Left ventricle myocardium superior (tissue), 1 donor: Measurements from ENCODE around the gene EMC10. TPM values are rescaled to one million over a fixed set of nuclear protein-coding genes. Genes with fewer than 3 reads are reported as not detected.

ENCODE experiments used
- ATAC-seq: fragments of 200-7000 bp; cut with Tn5 transposase; one replicate; pipeline ENCODE4 v1.9.1; 2020; ENCODE audit warnings: mild to moderate bottlenecking, moderate library complexity
- DNase-seq: peaks from one replicate; pipeline ENCODE4 v3.0.0-alpha.2; 2020
- intact Hi-C: fragments of 100-400 bp; cut with micrococcal nuclease; formaldehyde crosslinking; loops from one replicate; pipeline ENCODE4 v1.11.0; 2022
- total RNA-seq: library from RNA; stranded (reverse); fragmentation: NEBNext Ultra II Directional; extraction: Animal tissue kit (Norgen Biotek cat#: 25700); gene quantifications from one replicate; pipeline ENCODE4 v1.2.1, GENCODE V29; 2021
- donor health status: DM: no; HTN: yes; CAD: no; lungs with severe emphysema.

Gene EMC10
- total RNA-seq, 1 donor from 2014 or later: 79.5 TPM

DNA sequence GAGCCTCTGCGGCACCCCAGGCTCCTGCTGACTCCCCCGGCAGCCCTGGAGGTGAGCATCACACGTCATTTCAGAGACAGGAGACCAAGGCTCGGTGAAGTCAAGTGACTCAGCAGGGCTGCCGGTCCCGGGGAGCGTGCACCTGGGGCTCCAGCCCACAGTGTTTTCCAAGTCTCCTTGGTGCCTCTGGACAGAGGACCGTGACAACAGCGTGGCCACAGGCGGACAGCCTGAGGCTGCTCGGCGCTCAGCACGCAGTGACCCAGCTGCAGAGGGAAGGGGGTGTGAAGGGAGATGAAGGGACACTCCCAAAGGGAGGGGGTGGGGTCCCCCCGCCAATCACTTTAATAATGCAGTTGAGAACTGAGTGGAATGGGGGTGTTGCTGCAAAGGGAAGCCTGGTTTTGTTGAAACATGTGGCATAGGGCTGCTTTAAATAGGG is 54.9 kb downstream of the EMC10 start:
- no peak for ATAC-seq
- intact Hi-C loops: no loop called here

DNA sequence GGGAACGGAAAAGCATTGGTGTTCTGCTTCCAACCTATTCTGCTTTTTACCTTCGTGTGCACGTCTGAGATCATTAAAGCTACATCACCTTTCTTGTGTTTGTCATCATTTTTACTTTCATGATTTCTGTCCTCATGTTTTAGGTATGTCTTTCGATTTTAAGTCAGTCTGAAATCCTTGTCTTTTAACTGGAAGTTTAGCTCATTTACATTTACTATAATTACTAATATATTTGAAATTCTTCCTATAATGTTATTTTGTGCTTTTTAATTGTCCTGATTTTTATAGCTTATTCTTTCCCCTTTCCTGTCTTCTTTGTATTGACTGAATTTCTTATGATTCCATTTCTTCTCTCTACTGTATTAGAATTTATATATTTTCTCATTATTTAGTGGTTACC is 56.6 kb downstream of the EMC10 start:
- DNase-seq: no peak
- intact Hi-C loops: no loop called here
- no peak for ATAC-seq

More for the DNA sequence above, 54.9 kb downstream of the EMC10 start:
- DNase-seq: no peak

DNA sequence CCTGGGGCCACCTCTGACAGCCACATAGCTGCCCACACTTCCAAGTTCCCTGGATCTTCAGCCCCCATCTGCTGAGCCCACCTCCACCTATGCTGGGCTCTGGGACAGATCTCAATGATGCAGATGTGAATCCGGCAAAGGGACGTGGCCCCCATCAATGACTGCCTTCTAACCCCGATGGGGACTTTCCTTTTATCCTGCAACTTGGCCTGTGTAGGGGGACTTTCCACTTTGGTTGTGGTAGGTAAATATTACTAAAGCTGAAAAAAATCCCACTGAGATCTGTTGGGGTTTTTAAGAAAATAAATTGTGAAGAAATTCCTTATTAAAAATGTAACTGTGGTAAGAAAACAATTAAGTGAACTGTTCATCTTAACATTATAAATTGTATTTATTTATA is 58.2 kb downstream of the EMC10 start:
- ATAC-seq: no peak
- no peak for DNase-seq
- intact Hi-C loops: no loop called here

DNA sequence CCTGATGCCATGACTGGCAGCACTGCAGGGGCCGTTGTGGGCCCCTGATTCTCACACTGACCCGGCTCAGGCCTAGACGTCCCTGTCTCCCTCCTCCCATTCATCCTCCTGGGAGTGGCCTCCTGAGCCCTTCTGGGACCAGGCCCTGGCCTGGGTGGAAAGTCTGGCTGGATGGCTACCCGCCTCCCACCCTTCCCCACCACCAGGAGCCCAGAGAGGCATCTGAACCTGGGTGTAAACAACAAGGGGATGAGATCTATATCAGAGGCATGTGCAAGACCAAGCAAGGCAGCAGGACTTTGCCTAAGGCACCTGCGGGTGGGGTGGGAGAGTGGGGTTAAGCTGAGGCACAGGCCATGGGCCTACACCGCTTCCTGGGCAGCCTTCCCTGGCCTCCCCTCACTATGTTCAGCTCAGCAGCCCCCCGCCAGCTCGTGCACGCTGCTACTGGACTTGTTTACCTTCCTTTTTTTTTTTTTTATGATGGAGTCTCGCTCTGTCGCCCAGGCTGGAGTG is 59.4 kb downstream of the EMC10 start:
- DNase-seq (no peak), ATAC-seq (no peak)
- intact Hi-C loops: no loop called here

GRCh38 chr19:50536662-50537305 is 60.5 kb downstream of the EMC10 start:
- ATAC-seq (no peak), DNase-seq (no peak)
- intact Hi-C loops: no loop called here

DNA sequence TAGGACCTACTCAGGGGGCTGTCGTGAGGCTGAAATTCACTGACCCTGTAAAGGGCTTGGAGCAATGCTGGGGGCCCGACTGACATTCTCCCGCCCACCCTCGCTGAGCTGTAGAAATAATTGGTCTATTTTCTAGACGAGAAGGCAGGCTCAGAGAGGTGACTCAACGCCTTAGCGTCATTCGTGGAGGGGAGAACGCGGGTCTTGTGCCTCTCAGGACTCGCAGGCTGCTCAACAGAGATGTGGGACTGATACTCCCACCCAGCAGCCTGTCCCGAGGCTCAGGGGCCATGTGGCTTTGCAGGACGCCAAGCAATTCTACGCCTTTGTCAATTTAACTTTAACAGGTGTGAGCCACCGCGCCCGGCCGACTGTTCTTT is 61.0 kb downstream of the EMC10 start:
- intact Hi-C loops: no loop called here
- no peak for DNase-seq
- no peak for ATAC-seq

GRCh38 chr19:50537769-50538230 is 61.5 kb downstream of the EMC10 start:
- DNase-seq (peak; percentile 89), ATAC-seq (peak; percentile 90)
- intact Hi-C loops: no loop called here

Other genes with a start within 250 kb of the EMC10 start
- 2.5 TPM for gene KCNC3, start 147.1 kb upstream of the EMC10 start, total RNA-seq
- 0.32 TPM for gene NAPSA, start 110.9 kb upstream of the EMC10 start, total RNA-seq
- 76.5 TPM for gene NR1H2, start 100.0 kb upstream of the EMC10 start, total RNA-seq
- gene POLD1, start 92.2 kb upstream of the EMC10 start, total RNA-seq: 10.6 TPM
- not detected for gene SPIB, start 57.6 kb upstream of the EMC10 start, total RNA-seq
- gene MYBPC2, start 43.6 kb upstream of the EMC10 start, total RNA-seq: 0.12 TPM
- gene GARIN5A, start 341 bp downstream of the EMC10 start, total RNA-seq: 1.2 TPM
- gene JOSD2, start 34.7 kb downstream of the EMC10 start, total RNA-seq: 35.2 TPM
- not detected for gene ASPDH, start 37.4 kb downstream of the EMC10 start, total RNA-seq
- gene LRRC4B, start 91.9 kb downstream of the EMC10 start, total RNA-seq: 0.62 TPM
- 0.15 TPM for gene SYT3, start 163.4 kb downstream of the EMC10 start, total RNA-seq
- gene C19orf81, start 172.9 kb downstream of the EMC10 start, total RNA-seq: 2.7 TPM
- 0.32 TPM for gene SHANK1, start 243.3 kb downstream of the EMC10 start, total RNA-seq
- gene CLEC11A, start 246.9 kb downstream of the EMC10 start, total RNA-seq: 2.9 TPM